HL-60 (cell line): ENCODE data around the gene OR2C1.

Experiments
- DNase-seq, 2 experiments: peaks; one replicate each; pipeline ENCODE4 v3.0.0-alpha.2; 2010 to 2020; ENCODE audit warnings: low read depth in 1 of 2, low spot score in 1 of 2
- H3K27ac ChIP-seq: fragments of 250-450 bp; sonication (Bioruptor Pico); replicated peaks from 2 replicates; pipeline ENCODE4 v1.5.1; 2020; ENCODE audit warnings: mild to moderate bottlenecking, moderate library complexity
- H3K27me3 ChIP-seq: fragments of 250-450 bp; sonication (Bioruptor Pico); 2 replicates; pipeline ENCODE4 v1.5.1; 2021; ENCODE audit warnings: mild to moderate bottlenecking, moderate library complexity; ENCODE audit not compliant: insufficient read depth, poor library complexity, severe bottlenecking
- H3K4me3 ChIP-seq: replicated peaks from 2 replicates; pipeline ENCODE4 v1.5.1; 2011; ENCODE audit warnings: mild to moderate bottlenecking, control low read depth, low read length; ENCODE audit not compliant: insufficient read depth
- CTCF ChIP-seq: IDR thresholded peaks from one replicate; pipeline ENCODE4 v1.5.1; 2011; ENCODE audit warnings: low read length, control low read depth, inconsistent platforms; ENCODE audit not compliant: insufficient read depth
- GABPA ChIP-seq: IDR thresholded peaks from 2 replicates; pipeline ENCODE4 v1.6.1; 2012; ENCODE audit warnings: low read depth
- POLR2AphosphoS5 ChIP-seq: IDR thresholded peaks from 2 replicates; pipeline ENCODE4 v1.6.1; 2012; ENCODE audit warnings: low read depth
- REST ChIP-seq: IDR thresholded peaks from 2 replicates; pipeline ENCODE4 v1.6.1; 2012; ENCODE audit warnings: low read depth; ENCODE audit not compliant: insufficient replicate concordance
- SPI1 ChIP-seq: IDR thresholded peaks from 2 replicates; pipeline ENCODE4 v1.6.1; 2012; ENCODE audit warnings: low read depth, mild to moderate bottlenecking, borderline replicate concordance

Gene OR2C1

GRCh38 chr16:3383045-3383448 lies 27.4 kb downstream of the OR2C1 start:
- H3K4me3 ChIP-seq: no peak overlapping the region
- DNase-seq: no peak

GRCh38 chr16:3388325-3388724 lies 32.6 kb downstream of the OR2C1 start:
- Histone ChIP-seq H3K4me3 (no peak overlapping the region), H3K27ac (no peak overlapping the region), H3K27me3 (no peaks in the 10 kb centered on the region)
- no peak for DNase-seq
- no peak for TF ChIP-seq REST
- TF ChIP-seq POLR2AphosphoS5: no peak
- no peak for TF ChIP-seq SPI1
- no peak for TF ChIP-seq GABPA
- TF ChIP-seq CTCF: no peak

More at GRCh38 chr16:3383045-3383448, 27.4 kb downstream of the OR2C1 start:
- Histone ChIP-seq H3K27ac (no peak overlapping the region), H3K27me3 (no peaks in the 10 kb centered on the region)
- no peak for TF ChIP-seq GABPA
- no peak for TF ChIP-seq POLR2AphosphoS5
- TF ChIP-seq SPI1: no peak
- no peak for TF ChIP-seq CTCF
- no peak for TF ChIP-seq REST

- no peak for TF ChIP-seq GABPA
- no peak for TF ChIP-seq CTCF
- TF ChIP-seq SPI1: no peak
- no peak; the same call in 1 of the 2 replicates for TF ChIP-seq POLR2AphosphoS5
- TF ChIP-seq REST: no peak
- peak in 1 of 2 experiments; percentile 4 for DNase-seq
- Histone ChIP-seq H3K27ac (no peak overlapping the region), H3K27me3 (no peaks in the 10 kb centered on the region), H3K4me3 (no peak overlapping the region)
These were observed 34.1 kb downstream of the OR2C1 start for GRCh38 chr16:3389663-3390338.
